GM23248 (cell line): ENCODE measurements around the gene MINDY1.

Experiments
- EZH2 ChIP-seq: fragments of 200-600 bp; sonication (generic); IDR thresholded peaks from 2 replicates; pipeline ENCODE4 v1.6.1; 2018; ENCODE audit warnings: antibody characterized with exemption, mild to moderate bottlenecking; ENCODE audit not compliant: insufficient read depth, poor library complexity, severe bottlenecking
- EZH2phosphoT487 ChIP-seq: fragments of 200-600 bp; sonication (generic); IDR thresholded peaks from 2 replicates; pipeline ENCODE4 v1.6.1; 2018; ENCODE audit warnings: antibody characterized with exemption, moderate library complexity, mild to moderate bottlenecking, low read depth; ENCODE audit not compliant: insufficient read depth

- TF ChIP-seq EZH2phosphoT487 (no peak), EZH2 (no peak)
Measured at GRCh38 chr1:150995896-150996295, 10.8 kb downstream of the MINDY1 start.
